GM18507 (cell line): ENCODE data around the gene TMSB4Y.

Experiments used
- DNase-seq: peaks from one replicate; pipeline ENCODE4 v3.0.0; 2011; ENCODE audit warnings: low read depth; ENCODE audit not compliant: insufficient read length; ENCODE audit errors: extremely low spot score
- FAIRE-seq: peaks from 2 replicates; lab custom pipeline; 2011; peaks lifted over from hg19 to GRCh38; lab: Jason Lieb, UNC

TMSB4Y gene

GRCh38 chrY:13703568-13703968 lies at the start of gene TMSB4Y:
TMSB4Y (plus strand) TSS chrY:13703899.
- peak; percentile 91 for FAIRE-seq
- peak; percentile 54 for DNase-seq

GRCh38 chrY:13664162-13664561 lies 39.5 kb upstream of the TMSB4Y start:
- no peak for DNase-seq
- FAIRE-seq = no peak

- FAIRE-seq (no peak), DNase-seq (no peak)
Measured at GRCh38 chrY:13671122-13671521, 32.6 kb upstream of the TMSB4Y start.

GRCh38 chrY:13702276-13702675 lies 1.4 kb upstream of the TMSB4Y start:
- DNase-seq (no peak), FAIRE-seq (no peak)

- FAIRE-seq (peak; percentile 52), DNase-seq (no peak)
Measured at GRCh38 chrY:13704121-13704930, 627 bp downstream of the TMSB4Y start.

GRCh38 chrY:13705197-13705596 lies 1.5 kb downstream of the TMSB4Y start:
- DNase-seq (no peak), FAIRE-seq (no peak)

GRCh38 chrY:13708038-13708437 lies 4.3 kb downstream of the TMSB4Y start:
- DNase-seq = no peak
- no peak for FAIRE-seq

GRCh38 chrY:13718996-13719395 lies 15.3 kb downstream of the TMSB4Y start:
- FAIRE-seq (no peak), DNase-seq (no peak)

DNA sequence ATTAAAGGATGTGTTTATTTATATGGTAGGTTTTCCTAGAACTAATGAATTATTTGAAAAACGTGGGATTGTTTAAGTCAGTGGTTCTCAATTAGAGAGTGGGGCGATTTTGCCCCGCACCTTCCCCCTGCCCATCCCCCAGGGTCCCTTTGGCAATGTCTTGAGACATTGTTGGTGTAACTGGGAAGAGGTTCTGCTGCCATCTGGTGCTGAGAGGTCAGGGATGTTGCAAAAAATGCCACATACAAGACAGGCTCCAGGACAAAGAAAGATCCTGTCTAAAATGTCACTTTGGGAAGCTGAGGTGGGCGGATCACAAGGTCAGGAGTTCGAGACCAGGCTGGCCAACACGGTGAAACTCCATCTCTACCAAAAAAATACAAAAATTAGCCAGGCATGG lies 25.8 kb downstream of the TMSB4Y start:
- DNase-seq (no peak), FAIRE-seq (no peak)

- peak; percentile 63 for FAIRE-seq
- peak; percentile 1 for DNase-seq
Measured at GRCh38 chrY:13738618-13739017, 34.9 kb downstream of the TMSB4Y start.

DNA sequence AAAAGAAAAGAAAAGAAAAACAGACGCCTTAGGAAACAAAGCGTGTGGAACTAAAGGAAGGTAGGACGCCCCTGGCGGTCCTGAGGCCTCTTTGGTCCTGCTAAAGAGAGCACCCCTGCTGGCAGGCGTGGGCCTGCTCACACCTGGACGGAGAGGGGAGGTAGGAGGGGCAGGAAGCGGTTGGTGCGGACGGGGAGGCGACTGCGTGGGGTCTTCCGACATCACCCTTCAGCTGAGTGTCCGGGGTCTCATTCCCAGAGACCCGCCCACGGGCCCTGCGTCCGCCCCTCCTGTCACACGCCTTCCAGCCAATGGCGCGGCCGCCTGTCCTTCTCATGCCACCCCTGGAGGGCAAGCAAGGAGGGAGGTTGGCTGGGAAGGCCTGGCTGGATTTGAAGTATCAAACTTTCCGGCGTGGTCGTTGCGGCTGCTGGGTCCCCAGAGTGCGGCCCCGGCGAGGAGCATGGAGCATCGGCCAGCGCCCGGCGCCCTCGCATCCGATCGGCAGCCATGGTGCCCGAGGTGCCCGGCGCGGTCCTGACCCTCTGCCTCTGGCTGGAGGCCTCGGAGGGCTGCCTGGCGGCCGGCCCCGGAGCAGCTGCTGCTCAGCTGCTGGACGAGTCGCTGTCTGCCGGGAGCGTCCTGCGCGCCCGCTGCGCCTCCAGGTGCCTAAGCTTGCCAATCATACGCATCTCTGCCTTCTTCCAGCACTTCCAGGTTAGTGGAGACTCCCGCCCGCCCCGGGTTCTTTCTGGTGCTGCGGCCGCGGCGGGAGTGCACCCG lies 47.8 kb downstream of the TMSB4Y start:
- FAIRE-seq (peak; percentile 75), DNase-seq (peak; percentile 45)

- DNase-seq = no peak
- FAIRE-seq = no peak
Measured at GRCh38 chrY:13754661-13755060, 51.0 kb downstream of the TMSB4Y start.
